Endothelial cell of umbilical vein (primary cell): ENCODE data around the gene TBX4. TPM values are rescaled to one million over a fixed set of nuclear protein-coding genes. Genes with fewer than 3 reads are reported as not detected.

Experiments used
- BruUV-seq: library from RNA; stranded (reverse); fragments of 400-500 nt; replicated peaks from 2 replicates; lab custom pipeline; 2021; lab: Mats Ljungman, UMichigan
- CTCF ChIA-PET: fragments of 300-600, 350-600 bp; sonication (Branson Sonifier 250); formaldehyde crosslinking; loops from one replicate; lab custom pipeline; 2021; ENCODE audit warnings: antibody characterized with exemption, inconsistent platforms; lab: Charles Lee
- POLR2A ChIA-PET: fragments of 300-600, 350-600 bp; sonication (Branson Sonifier 250); formaldehyde crosslinking; loops from one replicate; lab custom pipeline; 2021; ENCODE audit warnings: antibody characterized with exemption, inconsistent platforms; lab: Charles Lee
- DNase-seq: peaks from one replicate; pipeline ENCODE4 v3.0.0-alpha.2; 2011; ENCODE audit warnings: low read depth, low spot score
- FAIRE-seq: peaks from 2 replicates; lab custom pipeline; 2011; peaks lifted over from hg19 to GRCh38; lab: Jason Lieb, UNC
- H2AFZ ChIP-seq: 2 replicates; pipeline ENCODE4 v1.6.0; 2012; ENCODE audit warnings: low read depth, low read length, control low read depth, inconsistent platforms
- H3K27ac ChIP-seq: 2 replicates; pipeline ENCODE4 v1.5.1; 2011; ENCODE audit warnings: low read depth, mild to moderate bottlenecking, control low read depth, low read length, moderate library complexity; ENCODE audit not compliant: insufficient read depth
- H3K27me3 ChIP-seq, 2 experiments: 2 replicates each; pipeline versions ENCODE4 v1.6.0 to v1.6.1; 2011; ENCODE audit warnings: low read length in 2 of 2, mixed read lengths in 1 of 2; ENCODE audit not compliant: control insufficient read depth in 2 of 2, insufficient read depth in 2 of 2
- H3K36me3 ChIP-seq, 2 experiments: 2 replicates in 1 of 2; 3 replicates in 1 of 2; pipeline ENCODE4 v1.5.1; 2011; ENCODE audit warnings: low read length in 2 of 2, mild to moderate bottlenecking in 1 of 2, moderate library complexity in 1 of 2; ENCODE audit not compliant: control insufficient read depth in 2 of 2, insufficient read depth in 2 of 2; ENCODE audit errors: extremely low read depth in 1 of 2
- H3K4me1 ChIP-seq: 3 replicates; pipeline ENCODE4 v1.5.1; 2011; ENCODE audit warnings: mild to moderate bottlenecking, low read length; ENCODE audit not compliant: control insufficient read depth, insufficient read depth; ENCODE audit errors: extremely low read depth
- H3K4me2 ChIP-seq: 2 replicates; pipeline ENCODE4 v1.6.1; 2011; ENCODE audit warnings: low read length, control low read depth, mixed read lengths; ENCODE audit not compliant: insufficient read depth
- H3K4me3 ChIP-seq, 3 experiments: fragments of 200-600 bp in 1 of 3; sonication (generic), shearing (Covaris generic) in 1 of 3; replicated peaks in 1 of 3; 2 replicates each; pipeline ENCODE4 v1.5.1; 2011 to 2016; ENCODE audit warnings: control low read depth in 3 of 3, low read length in 3 of 3, mild to moderate bottlenecking in 2 of 3, inconsistent platforms in 1 of 3, low read depth in 1 of 3, moderate library complexity in 1 of 3; ENCODE audit not compliant: insufficient read depth in 1 of 3
- H3K79me2 ChIP-seq: 2 replicates; pipeline ENCODE4 v1.6.0; 2012; ENCODE audit warnings: low read length, inconsistent platforms; ENCODE audit not compliant: control insufficient read depth, insufficient read depth
- H3K9ac ChIP-seq: replicated peaks from 2 replicates; pipeline ENCODE3; 2011; ENCODE audit warnings: low read length, control low read depth; ENCODE audit not compliant: insufficient read depth; ENCODE audit errors: extremely low read depth
- H3K9me1 ChIP-seq: replicated peaks from 3 replicates; pipeline ENCODE4 v1.6.0; 2011; ENCODE audit warnings: mild to moderate bottlenecking, low read length; ENCODE audit not compliant: control insufficient read depth, insufficient read depth; ENCODE audit errors: extremely low read depth
- H3K9me3 ChIP-seq: replicated peaks from 2 replicates; pipeline ENCODE4 v1.5.1; 2012; ENCODE audit warnings: low read length, inconsistent platforms; ENCODE audit not compliant: control insufficient read depth, insufficient read depth
- H4K20me1 ChIP-seq: replicated peaks from 2 replicates; pipeline ENCODE3; 2011; ENCODE audit warnings: mild to moderate bottlenecking, low read length; ENCODE audit not compliant: control insufficient read depth, insufficient read depth; ENCODE audit errors: extremely low read depth
- EZH2 ChIP-seq: IDR thresholded peaks from 2 replicates; pipeline ENCODE4 v1.6.1; 2012; ENCODE audit warnings: borderline replicate concordance, low read depth, mild to moderate bottlenecking, moderate library complexity, low read length, inconsistent platforms; ENCODE audit not compliant: severe bottlenecking
- FOS ChIP-seq: IDR thresholded peaks from 2 replicates; pipeline ENCODE4 v1.6.1; 2011; ENCODE audit warnings: mild to moderate bottlenecking, low read length, moderate library complexity, borderline replicate concordance; ENCODE audit not compliant: insufficient read depth
- GATA2 ChIP-seq: IDR thresholded peaks from 2 replicates; pipeline ENCODE4 v1.7.0; 2011; ENCODE audit warnings: low read depth, mild to moderate bottlenecking, moderate library complexity, mixed read lengths, low read length; ENCODE audit not compliant: insufficient read length, insufficient read depth
- JUN ChIP-seq: IDR thresholded peaks from 2 replicates; pipeline ENCODE4 v1.6.1; 2011; ENCODE audit warnings: borderline replicate concordance, low read depth; ENCODE audit not compliant: insufficient read length, insufficient read depth
- MYC ChIP-seq: IDR thresholded peaks from one replicate; pipeline ENCODE4 v1.6.1; 2011; ENCODE audit warnings: mild to moderate bottlenecking, low read depth, low read length
- POLR2A ChIP-seq: IDR thresholded peaks from 2 replicates; pipeline ENCODE4 v1.6.1; 2012; ENCODE audit warnings: low read depth, mild to moderate bottlenecking, control low read depth, low read length
- POLR2AphosphoS5 ChIP-seq: IDR thresholded peaks from 2 replicates; pipeline ENCODE4 v1.6.1; 2012; ENCODE audit warnings: low read depth, mild to moderate bottlenecking, control low read depth, low read length, moderate library complexity; ENCODE audit not compliant: insufficient read depth
- dilution Hi-C: fragments of 300-500 bp; cut with MboI; formaldehyde crosslinking; loops from one replicate; pipeline ENCODE4 v1.15.0; 2019; ENCODE audit warnings: low sequenced_read_pairs; ENCODE audit not compliant: extremely low pct_ligation_motif_present
- intact Hi-C: fragments of 100-400 bp; cut with micrococcal nuclease; formaldehyde crosslinking; loops from one replicate; pipeline ENCODE4 v1.10.0; 2022
- polyA plus RNA-seq, 4 experiments: library from polyadenylated mRNA; depleted of rRNA in 3 of 4; stranded (reverse) in 3 of 4; unstranded in 1 of 4; fragments of >200 nt; gene quantifications; 2 replicates each; pipeline versions ENCODE4 v1.2.1 to v1.2.3, GENCODE V29; 2011 to 2012; ENCODE audit warnings: missing spikeins in 1 of 4
- total RNA-seq: library from RNA; stranded (reverse); gene quantifications from 2 replicates; pipeline ENCODE4 v1.2.3, GENCODE V29; 2021
- TF ChIP-seq, protein P1 (sequence below), 2 donors: IDR thresholded peaks; 1 replicate in 1 of 2; 2 replicates in 1 of 2; pipeline ENCODE4 v1.5.1; 2011; ENCODE audit warnings: low read length in 2 of 2, mild to moderate bottlenecking in 2 of 2, moderate library complexity in 2 of 2, control low read depth in 1 of 2, inconsistent platforms in 1 of 2, low read depth in 1 of 2; ENCODE audit not compliant: insufficient read depth in 1 of 2; ENCODE audit errors: extremely low read depth in 1 of 2
- TF ChIP-seq, protein P2 (sequence below): IDR thresholded peaks from 2 replicates; pipeline ENCODE4 v1.6.1; 2011; ENCODE audit not compliant: insufficient read depth, insufficient read length

Gene TBX4
- total and polyA plus RNA-seq, 2 donors (not counting 3 experiments of a cell fraction or from before 2014, with no cell fraction given), result not detected

DNA sequence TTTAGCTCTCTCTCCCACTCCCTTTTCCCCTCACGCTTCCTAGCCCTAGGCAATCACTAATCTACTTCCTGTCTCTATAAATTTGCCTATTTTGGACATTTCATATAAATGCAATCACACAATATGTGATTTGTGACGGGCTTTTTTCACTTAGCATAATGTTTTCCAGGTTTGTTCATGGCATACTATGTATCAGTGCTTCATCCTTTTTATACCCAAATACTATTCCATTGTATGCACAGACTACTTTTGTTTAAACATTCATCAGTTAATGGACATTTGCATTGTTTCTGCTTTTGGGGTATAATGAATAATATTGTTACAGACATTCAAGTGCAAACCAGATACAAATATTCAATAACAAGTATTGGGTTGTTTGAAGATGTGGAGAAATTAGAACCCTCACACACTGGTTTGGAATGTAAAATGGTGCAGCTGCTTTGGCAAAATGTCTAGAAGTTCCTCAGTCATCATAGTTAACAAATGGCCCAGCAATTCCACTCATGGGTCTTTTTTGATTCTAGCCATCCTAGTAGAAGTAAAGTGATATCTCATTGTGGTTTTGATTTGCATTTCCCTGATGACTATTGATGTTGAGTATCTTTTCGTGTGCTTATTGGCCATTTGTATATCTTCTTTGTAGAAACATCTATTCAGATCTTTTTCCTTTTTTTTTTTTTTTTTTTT is 67.7 kb downstream of the TBX4 start:
- DNase-seq (no peak), FAIRE-seq (no peak)
- Histone ChIP-seq H3K36me3 (no peaks in the 10 kb centered on the region), H3K9me1 (peaks cover 2% of the 10 kb centered on the region), H3K79me2 (no peaks in the 10 kb centered on the region), H3K27ac (no peak overlapping the region), H3K9ac (no peak overlapping the region), H3K27me3 (peaks cover 2 to 6% of the 10 kb centered on the region in 2 experiments), H3K9me3 (no peaks in the 10 kb centered on the region), H3K4me1 (no peaks in the 10 kb centered on the region), H2AFZ (no peak overlapping the region), H3K4me3 (no peak overlapping the region), H4K20me1 (no peaks in the 10 kb centered on the region), H3K4me2 (no peak overlapping the region)
- intact Hi-C loops, result no loop called here
- ChIA-PET CTCF (interaction anchor here (0.6 kb wide), 1 partner anchor 640 kb away, joined by 3 read pairs; no protein-coding TSS in a partner anchor), POLR2A (interaction anchor here (0.7 kb wide), 1 partner anchor 58 kb away, joined by 8 read pairs; no protein-coding TSS in a partner anchor)
- no peak for TF ChIP-seq FOS
- no peak for TF ChIP-seq EZH2
- TF ChIP-seq JUN, result no peak
- TF ChIP-seq, protein P1, sequence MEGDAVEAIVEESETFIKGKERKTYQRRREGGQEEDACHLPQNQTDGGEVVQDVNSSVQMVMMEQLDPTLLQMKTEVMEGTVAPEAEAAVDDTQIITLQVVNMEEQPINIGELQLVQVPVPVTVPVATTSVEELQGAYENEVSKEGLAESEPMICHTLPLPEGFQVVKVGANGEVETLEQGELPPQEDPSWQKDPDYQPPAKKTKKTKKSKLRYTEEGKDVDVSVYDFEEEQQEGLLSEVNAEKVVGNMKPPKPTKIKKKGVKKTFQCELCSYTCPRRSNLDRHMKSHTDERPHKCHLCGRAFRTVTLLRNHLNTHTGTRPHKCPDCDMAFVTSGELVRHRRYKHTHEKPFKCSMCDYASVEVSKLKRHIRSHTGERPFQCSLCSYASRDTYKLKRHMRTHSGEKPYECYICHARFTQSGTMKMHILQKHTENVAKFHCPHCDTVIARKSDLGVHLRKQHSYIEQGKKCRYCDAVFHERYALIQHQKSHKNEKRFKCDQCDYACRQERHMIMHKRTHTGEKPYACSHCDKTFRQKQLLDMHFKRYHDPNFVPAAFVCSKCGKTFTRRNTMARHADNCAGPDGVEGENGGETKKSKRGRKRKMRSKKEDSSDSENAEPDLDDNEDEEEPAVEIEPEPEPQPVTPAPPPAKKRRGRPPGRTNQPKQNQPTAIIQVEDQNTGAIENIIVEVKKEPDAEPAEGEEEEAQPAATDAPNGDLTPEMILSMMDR (IDR thresholded peaks at IDR 0.05; ENCODE audit: extremely low read depth in 1 of 2, insufficient read depth in 1 of 2, low read depth in 1 of 2, low read length in 2 of 2), result no peak
- TF ChIP-seq, protein P2, sequence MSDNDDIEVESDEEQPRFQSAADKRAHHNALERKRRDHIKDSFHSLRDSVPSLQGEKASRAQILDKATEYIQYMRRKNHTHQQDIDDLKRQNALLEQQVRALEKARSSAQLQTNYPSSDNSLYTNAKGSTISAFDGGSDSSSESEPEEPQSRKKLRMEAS, result no peak
- TF ChIP-seq POLR2AphosphoS5, result no peak
- TF ChIP-seq GATA2, result no peak
- no peak for TF ChIP-seq POLR2A
- no peak for TF ChIP-seq MYC
- no TSS peak for BruUV-seq
- dilution Hi-C loops, result no loop called here
